ENCODE results near the gene LRRIQ4.

The LRRIQ4 gene

GRCh38 chr3:169769287-169770181 is 43.1 kb upstream of the LRRIQ4 start, which contains the start of gene ACTRT3:
Gene ACTRT3, minus strand, starts transcription at chr3:169769561. Its CDS starts 41 bp downstream, at chr3:169769520.
- Histone ChIP-seq H3F3A (ENCODE audit: low read depth) (peaks cover 49% of the 10 kb centered on the region), H3K4me1 (ENCODE audit: insufficient read depth, low read length, poor library complexity, severe bottlenecking) (peaks cover 16% of the 10 kb centered on the region), H3K27me3 (ENCODE audit: insufficient read depth, low read length, poor library complexity, severe bottlenecking) (no peaks in the 10 kb centered on the region), H3K4me2 (ENCODE audit: low read depth, low read length, poor library complexity, severe bottlenecking) (peak within 1 kb of the TSS; percentile 74), H3K9me2 (replicated peaks; ENCODE audit: low read depth, low read length) (no peaks in the 10 kb centered on the region), H3K36me3 (ENCODE audit: insufficient read depth, low read length) (no peaks in the 10 kb centered on the region), H3K79me2 (ENCODE audit: insufficient read depth, low read length) (peaks cover 10% of the 10 kb centered on the region), H3K4me3 (ENCODE audit: low read length, poor library complexity, severe bottlenecking) (peak within 1 kb of the TSS; percentile 81), H4K20me1 (ENCODE audit: insufficient read depth, low read length, poor library complexity, severe bottlenecking) (peaks cover 13% of the 10 kb centered on the region), H2AFZ (ENCODE audit: low read length) (peak within 1 kb of the TSS; percentile 98), H3K9me3 (ENCODE audit: insufficient read depth, low read depth, low read length) (no peaks in the 10 kb centered on the region), H3K9ac (ENCODE audit: low read depth, low read length, poor library complexity, severe bottlenecking) (peak within 1 kb of the TSS; percentile 73)
- TF ChIP-seq EZH2phosphoT487 (IDR thresholded peaks at IDR 0.05; ENCODE audit: borderline replicate concordance): no peak
- TF ChIP-seq, protein P1, sequence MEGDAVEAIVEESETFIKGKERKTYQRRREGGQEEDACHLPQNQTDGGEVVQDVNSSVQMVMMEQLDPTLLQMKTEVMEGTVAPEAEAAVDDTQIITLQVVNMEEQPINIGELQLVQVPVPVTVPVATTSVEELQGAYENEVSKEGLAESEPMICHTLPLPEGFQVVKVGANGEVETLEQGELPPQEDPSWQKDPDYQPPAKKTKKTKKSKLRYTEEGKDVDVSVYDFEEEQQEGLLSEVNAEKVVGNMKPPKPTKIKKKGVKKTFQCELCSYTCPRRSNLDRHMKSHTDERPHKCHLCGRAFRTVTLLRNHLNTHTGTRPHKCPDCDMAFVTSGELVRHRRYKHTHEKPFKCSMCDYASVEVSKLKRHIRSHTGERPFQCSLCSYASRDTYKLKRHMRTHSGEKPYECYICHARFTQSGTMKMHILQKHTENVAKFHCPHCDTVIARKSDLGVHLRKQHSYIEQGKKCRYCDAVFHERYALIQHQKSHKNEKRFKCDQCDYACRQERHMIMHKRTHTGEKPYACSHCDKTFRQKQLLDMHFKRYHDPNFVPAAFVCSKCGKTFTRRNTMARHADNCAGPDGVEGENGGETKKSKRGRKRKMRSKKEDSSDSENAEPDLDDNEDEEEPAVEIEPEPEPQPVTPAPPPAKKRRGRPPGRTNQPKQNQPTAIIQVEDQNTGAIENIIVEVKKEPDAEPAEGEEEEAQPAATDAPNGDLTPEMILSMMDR (conservative IDR thresholded peaks at IDR 0.05; ENCODE audit: low read length): no peak

DNA sequence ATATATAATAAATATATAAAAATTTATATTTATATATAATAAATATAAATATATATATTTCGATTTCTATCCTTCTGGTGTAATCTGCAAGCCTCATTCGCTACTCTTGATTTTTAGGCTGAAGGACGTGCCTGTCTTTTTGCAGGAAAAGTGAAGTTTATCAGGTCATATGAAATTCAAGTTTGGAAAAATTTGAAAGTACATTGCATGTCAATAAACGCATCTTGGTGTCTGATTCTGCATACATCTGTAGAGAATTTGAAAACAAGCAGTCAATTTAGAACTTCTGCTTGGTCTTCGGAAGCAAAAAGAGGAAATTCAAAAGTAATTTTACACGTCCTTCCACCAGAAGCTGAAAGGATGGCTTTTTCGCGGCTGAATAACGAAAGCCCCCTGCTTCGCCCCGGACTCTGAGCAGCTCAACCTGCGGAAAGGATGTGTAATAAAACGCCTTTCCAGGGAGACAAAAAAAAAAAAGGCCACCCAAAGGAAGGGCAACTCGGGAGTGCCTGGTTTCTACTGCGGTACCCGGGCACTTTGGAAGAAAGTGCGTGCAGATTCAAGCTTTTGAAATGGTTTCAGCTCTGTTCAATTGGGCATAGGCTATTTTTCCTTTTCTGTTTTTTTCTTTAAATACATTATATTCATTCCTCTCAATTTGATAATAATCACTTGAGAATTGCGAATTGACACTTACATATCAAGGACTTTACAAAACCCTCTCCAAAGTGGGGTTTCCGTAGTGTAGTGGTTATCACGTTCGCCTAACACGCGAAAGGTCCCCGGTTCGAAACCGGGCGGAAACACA is 41.0 kb upstream of the LRRIQ4 start:
- TF ChIP-seq, protein P1 (conservative IDR thresholded peaks at IDR 0.05; ENCODE audit: low read length): no peak
- no peak for TF ChIP-seq EZH2phosphoT487 (IDR thresholded peaks at IDR 0.05; ENCODE audit: borderline replicate concordance)
- Histone ChIP-seq H3F3A (ENCODE audit: low read depth) (peaks cover 34% of the 10 kb centered on the region), H3K4me2 (ENCODE audit: low read depth, low read length, poor library complexity, severe bottlenecking) (peak overlapping the region; percentile 80), H3K4me1 (ENCODE audit: insufficient read depth, low read length, poor library complexity, severe bottlenecking) (peaks cover 26% of the 10 kb centered on the region), H3K9ac (ENCODE audit: low read depth, low read length, poor library complexity, severe bottlenecking) (peak overlapping the region; percentile 90), H3K9me3 (ENCODE audit: insufficient read depth, low read depth, low read length) (no peaks in the 10 kb centered on the region), H3K36me3 (ENCODE audit: insufficient read depth, low read length) (no peaks in the 10 kb centered on the region), H4K20me1 (ENCODE audit: insufficient read depth, low read length, poor library complexity, severe bottlenecking) (peaks cover 26% of the 10 kb centered on the region), H3K79me2 (ENCODE audit: insufficient read depth, low read length) (peaks cover 30% of the 10 kb centered on the region), H2AFZ (ENCODE audit: low read length) (peak overlapping the region; percentile 97), H3K27me3 (ENCODE audit: insufficient read depth, low read length, poor library complexity, severe bottlenecking) (no peaks in the 10 kb centered on the region), H3K9me2 (replicated peaks; ENCODE audit: low read depth, low read length) (no peaks in the 10 kb centered on the region), H3K4me3 (ENCODE audit: low read length, poor library complexity, severe bottlenecking) (peak overlapping the region; percentile 85)

- no peaks in the 10 kb centered on the region for H3K9me3 ChIP-seq (ENCODE audit: insufficient read depth, low read depth, low read length)
- H3K9ac ChIP-seq (ENCODE audit: low read depth, low read length, poor library complexity, severe bottlenecking): peak overlapping the region; percentile 90
- peaks cover 36% of the 10 kb centered on the region for H3K79me2 ChIP-seq (ENCODE audit: insufficient read depth, low read length)
- peak overlapping the region; percentile 80 for H3K4me2 ChIP-seq (ENCODE audit: low read depth, low read length, poor library complexity, severe bottlenecking)
- peak overlapping the region; percentile 85 for H3K4me3 ChIP-seq (ENCODE audit: low read length, poor library complexity, severe bottlenecking)
- no peaks in the 10 kb centered on the region for H3K36me3 ChIP-seq (ENCODE audit: insufficient read depth, low read length)
- no peak for TF ChIP-seq EZH2phosphoT487 (IDR thresholded peaks at IDR 0.05; ENCODE audit: borderline replicate concordance)
- TF ChIP-seq, protein P1 (conservative IDR thresholded peaks at IDR 0.05; ENCODE audit: low read length): no peak
- H3F3A ChIP-seq (ENCODE audit: low read depth): peaks cover 27% of the 10 kb centered on the region
- no peaks in the 10 kb centered on the region for H3K9me2 ChIP-seq (replicated peaks; ENCODE audit: low read depth, low read length)
- peaks cover 31% of the 10 kb centered on the region for H4K20me1 ChIP-seq (ENCODE audit: insufficient read depth, low read length, poor library complexity, severe bottlenecking)
- H3K27me3 ChIP-seq (ENCODE audit: insufficient read depth, low read length, poor library complexity, severe bottlenecking): no peaks in the 10 kb centered on the region
- peak overlapping the region; percentile 97 for H2AFZ ChIP-seq (ENCODE audit: low read length)
- H3K4me1 ChIP-seq (ENCODE audit: insufficient read depth, low read length, poor library complexity, severe bottlenecking): peaks cover 26% of the 10 kb centered on the region
Observed at GRCh38 chr3:169772305-169772896, 40.3 kb upstream of the LRRIQ4 start.

Data from Loucy (cell line).